Caki2 (cell line): ENCODE data around the gene TTBK2. TPM values are rescaled to one million over a fixed set of nuclear protein-coding genes. Genes with fewer than 3 reads are reported as not detected.

Experiments used
- DNase-seq: peaks from one replicate; pipeline ENCODE4 v3.0.0-alpha.2; 2015; ENCODE audit warnings: low read depth
- in situ Hi-C: cut with HindIII; loops from 2 replicates; pipeline ENCODE4 v1.10.0; 2016; ENCODE audit warnings: low sequenced_read_pairs, low pct_unique_long_range_greater_than_20kb, mixed read lengths
- total RNA-seq: library from RNA; depleted of rRNA; stranded (reverse); fragments of >200 nt; shearing (Covaris generic); gene quantifications from 2 replicates; pipeline ENCODE4 v1.2.3, GENCODE V29; 2014; ENCODE audit warnings: low replicate concordance; rRNA removed

The TTBK2 gene
- total RNA-seq, 1 experiment from 2014 or later: 7.4 TPM

DNA sequence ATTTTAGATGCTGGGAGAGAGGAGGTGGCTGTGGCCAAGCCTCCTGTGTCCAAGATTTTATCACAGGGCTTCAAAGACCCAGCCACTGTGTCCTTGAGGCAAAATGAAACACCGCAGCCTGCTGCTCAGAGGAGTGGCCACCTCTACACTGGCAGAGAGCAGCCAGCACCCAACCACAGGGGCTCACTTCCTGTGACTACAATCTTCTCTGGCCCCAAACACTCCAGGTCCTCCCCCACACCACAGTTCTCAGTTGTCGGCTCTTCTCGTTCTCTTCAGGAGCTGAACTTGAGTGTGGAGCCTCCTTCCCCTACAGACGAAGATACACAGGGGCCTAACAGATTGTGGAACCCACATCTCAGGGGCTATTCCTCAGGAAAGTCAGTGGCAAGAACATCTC, 229.3 kb downstream of the TTBK2 start:
- in situ Hi-C loops: no loop called here
- no peak for DNase-seq

Other genes starting within 250 kb of the TTBK2 start
- 10.8 and 12.1 TPM in 2 replicates for gene CDAN1, start 183.7 kb downstream of the TTBK2 start, total RNA-seq
- 15.1 and 37.6 TPM in 2 replicates for gene UBR1, start 185.3 kb upstream of the TTBK2 start, total RNA-seq
- gene TMEM62, start 212.8 kb upstream of the TTBK2 start, total RNA-seq: 27.1 and 37.7 TPM in 2 replicates